Keratinocyte (primary cell): ENCODE data around the gene MTA1. TPM values are rescaled to one million over a fixed set of nuclear protein-coding genes. Genes with fewer than 3 reads are reported as not detected.

Experiments used
- DNase-seq: peaks from one replicate; pipeline ENCODE4 v3.0.0-alpha.2; 2011; ENCODE audit warnings: low read depth, missing footprints, low spot score
- FAIRE-seq: peaks from 2 replicates; lab custom pipeline; 2011; peaks lifted over from hg19 to GRCh38; lab: Jason Lieb, UNC
- H2AFZ ChIP-seq: 2 replicates; pipeline ENCODE4 v1.6.0; 2012; ENCODE audit warnings: low read length, control low read depth, inconsistent platforms; ENCODE audit not compliant: control insufficient read depth
- H3K27ac ChIP-seq: 2 replicates; pipeline ENCODE4 v1.5.1; 2011; ENCODE audit warnings: low read length; ENCODE audit not compliant: control insufficient read depth, insufficient read depth
- H3K27me3 ChIP-seq: 3 replicates; pipeline ENCODE4 v1.6.0; 2011; ENCODE audit warnings: low read length; ENCODE audit not compliant: control insufficient read depth, insufficient read depth; ENCODE audit errors: extremely low read depth
- H3K36me3 ChIP-seq, 2 experiments: 2 replicates in 1 of 2; 3 replicates in 1 of 2; pipeline ENCODE4 v1.5.1; 2011; ENCODE audit warnings: low read length in 2 of 2, mild to moderate bottlenecking in 1 of 2; ENCODE audit not compliant: control insufficient read depth in 2 of 2, insufficient read depth in 2 of 2; ENCODE audit errors: extremely low read depth in 1 of 2
- H3K4me1 ChIP-seq: 3 replicates; pipeline ENCODE4 v1.5.1; 2011; ENCODE audit warnings: low read length; ENCODE audit not compliant: control insufficient read depth, insufficient read depth; ENCODE audit errors: extremely low read depth
- H3K4me2 ChIP-seq: 3 replicates; pipeline ENCODE4 v1.6.0; 2011; ENCODE audit warnings: low read depth, low read length; ENCODE audit not compliant: control insufficient read depth, insufficient read depth; ENCODE audit errors: extremely low read depth
- H3K4me3 ChIP-seq, 3 experiments: fragments of 200-600 bp in 1 of 3; sonication (generic) in 1 of 3; 2 replicates in 2 of 3; 3 replicates in 1 of 3; pipeline ENCODE4 v1.5.1; 2011 to 2016; ENCODE audit warnings: low read length in 3 of 3, mild to moderate bottlenecking in 3 of 3, control low read depth in 2 of 3, inconsistent platforms in 1 of 3, low read depth in 1 of 3, mixed read lengths in 1 of 3, mixed run types in 1 of 3, moderate library complexity in 1 of 3; ENCODE audit not compliant: control insufficient read depth in 2 of 3, insufficient read depth in 2 of 3; ENCODE audit errors: extremely low read depth in 1 of 3
- H3K79me2 ChIP-seq: 2 replicates; pipeline ENCODE4 v1.6.0; 2012; ENCODE audit warnings: low read length; ENCODE audit not compliant: control insufficient read depth, insufficient read depth
- H3K9ac ChIP-seq: 3 replicates; pipeline ENCODE4 v1.6.0; 2011; ENCODE audit warnings: low read length; ENCODE audit not compliant: control insufficient read depth, insufficient read depth; ENCODE audit errors: extremely low read depth
- H3K9me1 ChIP-seq: 3 replicates; pipeline ENCODE4 v1.6.0; 2011; ENCODE audit warnings: low read length; ENCODE audit not compliant: control insufficient read depth, insufficient read depth; ENCODE audit errors: extremely low read depth
- H3K9me3 ChIP-seq: 2 replicates; pipeline ENCODE4 v1.5.1; 2012; ENCODE audit warnings: low read depth, low read length; ENCODE audit not compliant: control insufficient read depth
- H4K20me1 ChIP-seq: 3 replicates; pipeline ENCODE4 v1.6.0; 2011; ENCODE audit warnings: low read length; ENCODE audit not compliant: control insufficient read depth, insufficient read depth; ENCODE audit errors: extremely low read depth
- CTCF ChIP-seq, 3 experiments: IDR thresholded peaks in 1 of 3; conservative IDR thresholded peaks in 1 of 3; optimal IDR thresholded peaks in 1 of 3; 2 replicates in 2 of 3; 3 replicates in 1 of 3; pipeline versions ENCODE3 to v1.5.1; 2011; ENCODE audit warnings: low read length in 3 of 3, mild to moderate bottlenecking in 3 of 3, moderate library complexity in 2 of 3, control low read depth in 1 of 3, inconsistent platforms in 1 of 3; ENCODE audit not compliant: insufficient read depth in 2 of 3; ENCODE audit errors: extremely low read depth in 1 of 3
- EZH2 ChIP-seq: IDR thresholded peaks from one replicate; pipeline ENCODE4 v1.6.1; 2012; ENCODE audit warnings: inconsistent platforms, mild to moderate bottlenecking, low read length, moderate library complexity
- dilution Hi-C: fragments of 300-500 bp; cut with MboI; formaldehyde crosslinking; loops from one replicate; pipeline ENCODE4 v1.7.0; 2020; ENCODE audit warnings: low sequenced_read_pairs; ENCODE audit not compliant: extremely low pct_ligation_motif_present
- polyA plus RNA-seq, 5 experiments: library from polyadenylated mRNA; depleted of rRNA in 3 of 5; stranded (reverse) in 3 of 5; stranded (forward) in 1 of 5; unstranded in 1 of 5; fragments of >200 nt; gene quantifications; 1 replicate in 1 of 5; 2 replicates in 3 of 5; 3 replicates in 1 of 5; pipeline versions ENCODE4 v1.2.1 to v1.2.3, GENCODE V29; 2011 to 2012; ENCODE audit warnings: missing spikeins in 2 of 5, low read depth in 1 of 5, low replicate concordance in 1 of 5

MTA1 gene
- polyA plus RNA-seq, 1 donor (not counting 4 experiments of a cell fraction or from before 2014, with no cell fraction given), result 33.6 TPM

DNA sequence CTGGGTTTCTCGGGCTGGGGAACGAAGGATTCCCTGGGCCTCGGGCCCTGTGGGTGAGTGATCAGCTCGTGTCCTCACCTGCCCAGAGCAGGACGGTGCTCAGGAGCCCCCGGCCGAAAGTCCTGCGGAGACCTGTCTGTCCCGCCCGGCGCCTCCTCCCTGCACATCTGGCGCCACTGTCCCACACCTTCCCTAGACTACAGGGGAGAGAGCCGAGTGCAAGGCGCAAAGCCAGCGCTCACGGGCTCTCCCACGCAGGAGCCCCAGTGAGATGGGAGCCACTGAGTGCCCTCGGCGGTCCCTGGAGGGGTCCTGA lies 34.3 kb upstream of the MTA1 start:
- Histone ChIP-seq H3K27me3 (no peaks in the 10 kb centered on the region), H3K4me1 (no peaks in the 10 kb centered on the region), H3K79me2 (no peaks in the 10 kb centered on the region), H2AFZ (no peak overlapping the region), H3K9ac (no peak overlapping the region), H3K9me3 (no peaks in the 10 kb centered on the region), H3K4me2 (no peak overlapping the region), H3K36me3 (peaks cover 0 to 13% of the 10 kb centered on the region in 2 experiments), H4K20me1 (no peaks in the 10 kb centered on the region), H3K27ac (no peak overlapping the region), H3K9me1 (no peaks in the 10 kb centered on the region), H3K4me3 (no peak overlapping the region)
- dilution Hi-C loops, result no loop called here
- FAIRE-seq, result no peak
- no peak for TF ChIP-seq CTCF (optimal IDR thresholded peaks at IDR 0.05 in 1 of 3, IDR thresholded peaks at IDR 0.05 in 1 of 3, conservative IDR thresholded peaks at IDR 0.05 in 1 of 3; ENCODE audit: extremely low read depth in 1 of 3, insufficient read depth in 2 of 3, low read length in 3 of 3)
- DNase-seq, result no peak

DNA sequence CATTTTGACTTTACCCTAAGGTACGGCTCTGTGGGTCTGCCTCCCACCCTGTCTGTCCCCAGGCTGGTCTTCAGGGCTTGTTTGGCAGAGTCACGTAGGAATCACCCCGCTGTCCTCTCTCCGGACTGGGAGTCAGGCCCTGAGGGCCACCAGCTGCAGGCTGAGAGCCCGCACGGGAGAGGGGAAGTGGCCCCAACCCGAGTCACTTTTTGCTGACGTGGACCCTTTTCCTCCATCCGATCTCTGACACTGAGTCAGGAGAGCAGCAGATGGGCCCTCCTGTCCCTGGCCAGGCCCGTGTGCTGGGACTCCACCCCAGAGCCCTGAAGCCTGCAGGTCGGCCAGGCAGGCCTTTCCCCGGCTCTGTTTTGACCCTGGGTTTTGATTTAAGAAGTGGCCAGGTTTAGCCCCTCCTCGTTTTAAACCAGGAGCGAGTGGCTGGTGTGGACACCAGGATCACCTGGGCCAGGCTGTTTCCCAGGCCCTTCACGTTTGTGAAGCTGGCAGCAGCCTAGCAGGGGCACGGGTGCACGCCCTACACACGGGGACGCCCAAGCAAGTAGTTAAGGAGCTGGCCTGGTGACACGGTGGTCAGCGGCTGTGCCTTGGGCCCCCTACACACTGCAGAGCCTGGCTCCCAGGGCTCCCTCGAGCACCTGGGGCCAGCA lies 33.8 kb upstream of the MTA1 start:
- H3K9me3 ChIP-seq, result no peaks in the 10 kb centered on the region
- no peak overlapping the region for H2AFZ ChIP-seq
- dilution Hi-C loops, result no loop called here
- FAIRE-seq, result no peak
- H3K4me1 ChIP-seq, result no peaks in the 10 kb centered on the region
- no peak overlapping the region for H3K4me3 ChIP-seq
- TF ChIP-seq CTCF (optimal IDR thresholded peaks at IDR 0.05 in 1 of 3, IDR thresholded peaks at IDR 0.05 in 1 of 3, conservative IDR thresholded peaks at IDR 0.05 in 1 of 3; ENCODE audit: extremely low read depth in 1 of 3, insufficient read depth in 2 of 3, low read length in 3 of 3), result no peak
- no peak for TF ChIP-seq EZH2
- no peaks in the 10 kb centered on the region for H3K79me2 ChIP-seq
- no peak overlapping the region for H3K9ac ChIP-seq
- H4K20me1 ChIP-seq, result no peaks in the 10 kb centered on the region
- no peak overlapping the region for H3K4me2 ChIP-seq
- peaks cover 0 to 13% of the 10 kb centered on the region in 2 experiments for H3K36me3 ChIP-seq
- no peaks in the 10 kb centered on the region for H3K9me1 ChIP-seq
- no peaks in the 10 kb centered on the region for H3K27me3 ChIP-seq
- DNase-seq, result no peak
- H3K27ac ChIP-seq, result no peak overlapping the region
